ENCODE results near the gene SHC3. TPM values are rescaled to one million over a fixed set of nuclear protein-coding genes. Genes with fewer than 3 reads are reported as not detected.

Gene SHC3
- total RNA-seq, 3 donors from 2014 or later = 0.03 TPM

- Mint-ChIP-seq H3K36me3 (ENCODE audit: insufficient read depth) (no peaks in the 10 kb centered on the region), H3K27me3 (ENCODE audit: low read depth) (peaks cover 13% of the 10 kb centered on the region), H3K9me3 (peaks cover 10% of the 10 kb centered on the region), H3K4me3 (no peak overlapping the region), H3K4me1 (ENCODE audit: low read depth) (no peaks in the 10 kb centered on the region)
- ATAC-seq = no peak
- no peak for DNase-seq
Measured at GRCh38 chr9:89120704-89121103, 57.9 kb downstream of the SHC3 start.

- H3K4me3 Mint-ChIP-seq = no peak overlapping the region
- H3K36me3 Mint-ChIP-seq (ENCODE audit: insufficient read depth) = no peaks in the 10 kb centered on the region
- ATAC-seq = no peak
- H3K27me3 Mint-ChIP-seq (ENCODE audit: low read depth) = peaks cover 15% of the 10 kb centered on the region
- H3K9me3 Mint-ChIP-seq = peaks cover 10% of the 10 kb centered on the region
- no peak for DNase-seq
- no peaks in the 10 kb centered on the region for H3K4me1 Mint-ChIP-seq (ENCODE audit: low read depth)
Measured at GRCh38 chr9:89116805-89117192, 61.8 kb downstream of the SHC3 start.

GRCh38 chr9:89116064-89116804 lies 62.4 kb downstream of the SHC3 start:
- Mint-ChIP-seq H3K36me3 (ENCODE audit: insufficient read depth) (no peaks in the 10 kb centered on the region), H3K4me3 (no peak overlapping the region), H3K9me3 (peaks cover 10% of the 10 kb centered on the region), H3K4me1 (ENCODE audit: low read depth) (no peaks in the 10 kb centered on the region), H3K27me3 (ENCODE audit: low read depth) (peaks cover 15% of the 10 kb centered on the region)
- ATAC-seq = no peak
- DNase-seq = no peak

GRCh38 chr9:89115426-89115825 lies 63.2 kb downstream of the SHC3 start:
- Mint-ChIP-seq H3K4me3 (no peak overlapping the region), H3K9me3 (peaks cover 10% of the 10 kb centered on the region), H3K36me3 (ENCODE audit: insufficient read depth) (no peaks in the 10 kb centered on the region), H3K27me3 (ENCODE audit: low read depth) (peaks cover 13% of the 10 kb centered on the region), H3K4me1 (ENCODE audit: low read depth) (no peaks in the 10 kb centered on the region)
- no peak for DNase-seq
- ATAC-seq = no peak

GRCh38 chr9:89114741-89115140 lies 63.9 kb downstream of the SHC3 start:
- Mint-ChIP-seq H3K36me3 (ENCODE audit: insufficient read depth) (no peaks in the 10 kb centered on the region), H3K4me1 (ENCODE audit: low read depth) (no peaks in the 10 kb centered on the region), H3K4me3 (no peak overlapping the region), H3K27me3 (ENCODE audit: low read depth) (peaks cover 14% of the 10 kb centered on the region), H3K9me3 (peaks cover 9% of the 10 kb centered on the region)
- DNase-seq (no peak), ATAC-seq (peak in 1 of 2 donors; percentile 7)

GRCh38 chr9:89113851-89114250 lies 64.8 kb downstream of the SHC3 start:
- ATAC-seq = no peak
- peaks cover 16% of the 10 kb centered on the region for H3K27me3 Mint-ChIP-seq (ENCODE audit: low read depth)

GRCh38 chr9:89112243-89112642 lies 66.4 kb downstream of the SHC3 start:
- Mint-ChIP-seq H3K27me3 (ENCODE audit: low read depth) (peaks cover 14% of the 10 kb centered on the region), H3K36me3 (ENCODE audit: insufficient read depth) (no peaks in the 10 kb centered on the region), H3K4me3 (no peak overlapping the region), H3K9me3 (no peaks in the 10 kb centered on the region), H3K4me1 (ENCODE audit: low read depth) (no peaks in the 10 kb centered on the region)
- ATAC-seq = no peak
- no peak for DNase-seq

More at GRCh38 chr9:89113851-89114250, 64.8 kb downstream of the SHC3 start:
- no peak overlapping the region for H3K4me3 Mint-ChIP-seq
- no peak for DNase-seq
- no peaks in the 10 kb centered on the region for H3K4me1 Mint-ChIP-seq (ENCODE audit: low read depth)
- peaks cover 3% of the 10 kb centered on the region for H3K9me3 Mint-ChIP-seq
- no peaks in the 10 kb centered on the region for H3K36me3 Mint-ChIP-seq (ENCODE audit: insufficient read depth)

GRCh38 chr9:89109666-89110065 lies 69.0 kb downstream of the SHC3 start:
- no peak overlapping the region for H3K4me3 Mint-ChIP-seq
- H3K4me1 Mint-ChIP-seq (ENCODE audit: low read depth) = no peaks in the 10 kb centered on the region
- peaks cover 12% of the 10 kb centered on the region for H3K27me3 Mint-ChIP-seq (ENCODE audit: low read depth)
- ATAC-seq (no peak), DNase-seq (no peak)
- no peaks in the 10 kb centered on the region for H3K9me3 Mint-ChIP-seq
- H3K36me3 Mint-ChIP-seq (ENCODE audit: insufficient read depth) = no peaks in the 10 kb centered on the region

GRCh38 chr9:89107406-89107805 lies 71.2 kb downstream of the SHC3 start:
- no peak overlapping the region for H3K4me3 Mint-ChIP-seq
- DNase-seq (no peak), ATAC-seq (no peak)

GRCh38 chr9:89106224-89106851 lies 72.3 kb downstream of the SHC3 start:
- no peaks in the 10 kb centered on the region for H3K9me3 Mint-ChIP-seq
- H3K4me1 Mint-ChIP-seq (ENCODE audit: low read depth) = no peaks in the 10 kb centered on the region
- ATAC-seq (no peak), DNase-seq (no peak)
- H3K36me3 Mint-ChIP-seq (ENCODE audit: insufficient read depth) = no peaks in the 10 kb centered on the region
- peaks cover 17% of the 10 kb centered on the region for H3K27me3 Mint-ChIP-seq (ENCODE audit: low read depth)
- H3K4me3 Mint-ChIP-seq = no peak overlapping the region

More at GRCh38 chr9:89107406-89107805, 71.2 kb downstream of the SHC3 start:
- Mint-ChIP-seq H3K36me3 (ENCODE audit: insufficient read depth) (no peaks in the 10 kb centered on the region), H3K9me3 (no peaks in the 10 kb centered on the region), H3K4me1 (ENCODE audit: low read depth) (no peaks in the 10 kb centered on the region), H3K27me3 (ENCODE audit: low read depth) (peaks cover 17% of the 10 kb centered on the region)

GRCh38 chr9:89104821-89105220 lies 73.8 kb downstream of the SHC3 start:
- H3K36me3 Mint-ChIP-seq (ENCODE audit: insufficient read depth) = no peaks in the 10 kb centered on the region
- DNase-seq = no peak
- no peaks in the 10 kb centered on the region for H3K9me3 Mint-ChIP-seq
- H3K4me1 Mint-ChIP-seq (ENCODE audit: low read depth) = no peaks in the 10 kb centered on the region
- ATAC-seq = no peak
- H3K27me3 Mint-ChIP-seq (ENCODE audit: low read depth) = peaks cover 17% of the 10 kb centered on the region
- H3K4me3 Mint-ChIP-seq = no peak overlapping the region

GRCh38 chr9:89097219-89097618 lies 81.4 kb downstream of the SHC3 start:
- DNase-seq (no peak), ATAC-seq (no peak)
- H3K27me3 Mint-ChIP-seq (ENCODE audit: low read depth) = peaks cover 9% of the 10 kb centered on the region
- no peaks in the 10 kb centered on the region for H3K36me3 Mint-ChIP-seq (ENCODE audit: insufficient read depth)
- H3K4me1 Mint-ChIP-seq (ENCODE audit: low read depth) = no peaks in the 10 kb centered on the region
- no peak overlapping the region for H3K4me3 Mint-ChIP-seq
- H3K9me3 Mint-ChIP-seq = no peaks in the 10 kb centered on the region

- ATAC-seq (no peak), DNase-seq (no peak)
- H3K9me3 Mint-ChIP-seq = no peaks in the 10 kb centered on the region
- peaks cover 9% of the 10 kb centered on the region for H3K27me3 Mint-ChIP-seq (ENCODE audit: low read depth)
- no peaks in the 10 kb centered on the region for H3K36me3 Mint-ChIP-seq (ENCODE audit: insufficient read depth)
- no peaks in the 10 kb centered on the region for H3K4me1 Mint-ChIP-seq (ENCODE audit: low read depth)
- H3K4me3 Mint-ChIP-seq = no peak overlapping the region
Measured at GRCh38 chr9:89096807-89097206, 81.8 kb downstream of the SHC3 start.

GRCh38 chr9:89095761-89096528 lies 82.7 kb downstream of the SHC3 start:
- Mint-ChIP-seq H3K27me3 (ENCODE audit: low read depth) (peaks cover 9% of the 10 kb centered on the region), H3K4me1 (ENCODE audit: low read depth) (no peaks in the 10 kb centered on the region), H3K36me3 (ENCODE audit: insufficient read depth) (no peaks in the 10 kb centered on the region), H3K4me3 (no peak overlapping the region), H3K9me3 (no peaks in the 10 kb centered on the region)
- no peak for DNase-seq
- no peak for ATAC-seq

Data from activated T-cell treated with anti-CD3 and anti-CD28 coated beads, Interleukin-2, amount 50 U/mL, for 4 hours (primary cell).